Ammon's horn (tissue), 1 donor: ENCODE results near the gene PPP1R14C.

ENCODE experiments used
- DNase-seq: peaks from one replicate; pipeline ENCODE4 v3.0.0-alpha.2; 2016; ENCODE audit warnings: low spot score

The PPP1R14C gene

DNA sequence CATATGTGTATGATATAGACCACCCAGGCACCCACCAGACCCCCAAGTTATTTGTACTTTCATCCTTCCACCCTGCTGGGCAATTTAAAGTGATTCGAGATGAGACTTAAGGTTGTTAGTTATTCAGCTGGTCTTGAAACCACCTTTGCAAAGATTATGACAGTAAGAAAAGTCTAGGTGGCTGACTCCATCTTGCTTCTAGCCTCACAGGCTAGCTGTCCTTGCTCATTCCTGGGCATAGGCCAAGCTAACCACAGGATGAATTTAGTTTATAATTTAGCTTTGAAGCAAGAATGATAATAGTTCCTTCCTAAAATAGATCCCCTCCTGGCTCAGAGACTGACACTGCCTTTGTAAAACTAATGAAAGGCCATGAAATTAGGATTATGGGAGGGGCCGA lies 154.0 kb downstream of the PPP1R14C start:
- DNase-seq = no peak

DNA sequence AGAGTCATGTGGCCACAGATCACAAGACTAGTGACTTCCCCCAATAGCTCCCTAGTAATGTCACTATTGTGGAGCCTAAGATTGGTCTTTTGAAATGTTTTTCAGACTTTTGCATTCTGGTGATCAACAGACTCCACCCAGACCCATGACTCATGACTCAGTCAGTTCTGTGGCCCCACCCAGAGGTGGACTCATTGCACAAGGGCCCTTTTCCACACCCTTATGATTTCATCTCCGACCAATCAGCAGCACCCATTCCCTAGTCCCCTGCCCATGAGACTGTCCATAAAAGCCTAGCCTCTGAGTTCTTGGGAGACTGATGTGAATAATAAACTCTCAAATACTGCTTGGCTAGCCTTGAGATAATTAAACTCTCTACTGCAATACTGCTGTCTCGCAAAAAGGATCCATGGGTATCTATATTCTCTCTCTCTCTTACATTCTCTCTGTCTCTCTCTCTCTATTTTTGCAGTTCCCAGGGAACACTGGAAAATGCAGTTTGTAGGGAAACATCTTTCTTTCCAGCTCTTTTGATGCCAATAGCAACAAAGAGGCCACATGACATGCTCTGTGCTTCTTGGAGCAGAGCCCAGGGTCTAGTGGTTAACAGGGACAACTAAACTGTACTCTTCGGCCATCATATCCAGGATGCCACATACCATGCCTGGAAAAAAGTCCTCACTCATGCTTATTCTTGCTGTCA lies 154.6 kb downstream of the PPP1R14C start:
- DNase-seq = no peak

DNA sequence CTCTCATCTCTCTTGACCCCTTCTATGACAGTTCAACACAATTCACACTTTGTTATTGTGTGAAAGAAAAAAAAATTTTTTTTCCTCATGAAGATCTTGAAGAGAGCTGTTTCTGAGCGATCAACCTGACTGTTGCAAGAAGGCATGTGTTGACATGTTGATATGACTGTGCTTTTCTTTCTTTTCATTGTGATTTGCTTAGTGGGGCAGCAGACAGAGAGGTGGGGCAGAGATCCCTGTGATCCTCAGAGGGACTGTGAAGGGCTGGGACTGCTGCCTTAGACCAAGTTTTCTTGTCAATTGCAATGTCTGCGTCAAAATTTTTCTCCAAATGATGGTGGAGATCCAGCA lies 155.2 kb downstream of the PPP1R14C start:
- DNase-seq = no peak

DNA sequence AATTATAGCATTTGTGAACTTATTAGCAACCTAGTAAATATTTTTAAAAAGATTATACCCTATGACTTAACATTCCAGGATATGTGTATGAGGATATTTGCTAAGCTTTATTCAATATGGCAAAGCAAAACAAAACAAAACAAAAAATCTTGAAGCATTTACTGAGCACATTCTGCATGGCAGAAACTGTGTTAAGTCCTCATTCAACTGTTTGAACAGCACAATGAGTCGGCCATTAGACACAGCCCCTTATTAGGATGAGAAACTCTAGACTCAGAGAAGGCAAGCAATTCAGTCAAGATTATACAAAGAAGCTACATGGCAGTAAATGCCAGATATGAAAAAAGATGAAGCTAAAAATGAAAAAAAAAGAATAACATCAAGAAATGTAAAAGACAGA lies 155.8 kb downstream of the PPP1R14C start:
- no peak for DNase-seq
